Activated CD4-positive, alpha-beta memory T cell treated with anti-CD3 and anti-CD28 coated beads, Interleukin-2, amount 10 ng/mL, durations not matched to agents 7 days and 5 days (primary cell): ENCODE measurements around the gene CYSTM1. TPM values are rescaled to one million over a fixed set of nuclear protein-coding genes. Genes with fewer than 3 reads are reported as not detected.

ENCODE experiments used
- CTCF ChIA-PET: fragments of 350-600 bp; sonication (Branson Sonifier 250); formaldehyde crosslinking; loops from one replicate; lab custom pipeline; 2021; ENCODE audit warnings: antibody characterized with exemption, inconsistent platforms; lab: Charles Lee
- POLR2A ChIA-PET: fragments of 350-600 bp; sonication (Branson Sonifier 250); formaldehyde crosslinking; loops from one replicate; lab custom pipeline; 2021; ENCODE audit warnings: antibody characterized with exemption; lab: Charles Lee
- DNase-seq: peaks from one replicate; pipeline ENCODE4 v3.0.0-alpha.2; 2020
- H3K27ac Mint-ChIP-seq: one replicate; pipeline ENCODE4 v1.8.0; 2021; ENCODE audit warnings: mild to moderate bottlenecking, mixed read lengths
- H3K27me3 Mint-ChIP-seq: one replicate; pipeline ENCODE4 v1.8.0; 2021; ENCODE audit warnings: mixed read lengths
- H3K36me3 Mint-ChIP-seq: one replicate; pipeline ENCODE4 v1.8.0; 2021; ENCODE audit warnings: low read depth, mixed read lengths
- H3K4me1 Mint-ChIP-seq: one replicate; pipeline ENCODE4 v1.8.0; 2021; ENCODE audit warnings: mixed read lengths
- H3K4me3 Mint-ChIP-seq: one replicate; pipeline ENCODE4 v1.8.0; 2021; ENCODE audit warnings: mild to moderate bottlenecking, mixed read lengths
- H3K9me3 Mint-ChIP-seq: one replicate; pipeline ENCODE4 v1.8.0; 2021; ENCODE audit warnings: mixed read lengths
- total RNA-seq, 2 experiments: library from RNA; stranded (reverse); gene quantifications; one replicate each; pipeline ENCODE4 v1.2.3, GENCODE V29; 2021

The CYSTM1 gene
- total RNA-seq, 2 experiments from 2014 or later = 20.1 to 22.3 TPM

- H3K4me3 Mint-ChIP-seq = no peak overlapping the region
- H3K9me3 Mint-ChIP-seq = no peaks in the 10 kb centered on the region
- peaks cover 29% of the 10 kb centered on the region for H3K4me1 Mint-ChIP-seq
- H3K36me3 Mint-ChIP-seq = no peaks in the 10 kb centered on the region
- DNase-seq = no peak
- no peaks in the 10 kb centered on the region for H3K27me3 Mint-ChIP-seq
- ChIA-PET POLR2A (no interaction called here), CTCF (interaction anchor here (0.9 kb wide), 1 partner anchor 18 kb away, joined by 3 read pairs; no protein-coding TSS in a partner anchor)
- H3K27ac Mint-ChIP-seq = no peak overlapping the region
Measured at GRCh38 chr5:140221697-140222223, 46.8 kb downstream of the CYSTM1 start.

- H3K27ac Mint-ChIP-seq = no peak overlapping the region
- no peaks in the 10 kb centered on the region for H3K36me3 Mint-ChIP-seq
- POLR2A ChIA-PET = no interaction called here
- CTCF ChIA-PET = interaction anchor here (0.9 kb wide), 1 partner anchor 17 kb away, joined by 3 read pairs; no protein-coding TSS in a partner anchor
- DNase-seq = no peak
- H3K4me1 Mint-ChIP-seq = peaks cover 29% of the 10 kb centered on the region
- no peaks in the 10 kb centered on the region for H3K9me3 Mint-ChIP-seq
- no peak overlapping the region for H3K4me3 Mint-ChIP-seq
- H3K27me3 Mint-ChIP-seq = no peaks in the 10 kb centered on the region
Measured at GRCh38 chr5:140222416-140222815, 47.4 kb downstream of the CYSTM1 start.

GRCh38 chr5:140223567-140223966 is 48.6 kb downstream of the CYSTM1 start:
- no peaks in the 10 kb centered on the region for H3K36me3 Mint-ChIP-seq
- no peak overlapping the region for H3K4me3 Mint-ChIP-seq
- POLR2A ChIA-PET = no interaction called here
- no peak for DNase-seq
- H3K27ac Mint-ChIP-seq = no peak overlapping the region
- no peaks in the 10 kb centered on the region for H3K9me3 Mint-ChIP-seq
- CTCF ChIA-PET = interaction anchor here (1.2 to 1.9 kb wide), 3 partner anchors 16 to 128 kb away, joined by 4 to 6 read pairs (median 5); no protein-coding TSS in a partner anchor
- no peaks in the 10 kb centered on the region for H3K27me3 Mint-ChIP-seq
- H3K4me1 Mint-ChIP-seq = peaks cover 29% of the 10 kb centered on the region

GRCh38 chr5:140224658-140225057 is 49.7 kb downstream of the CYSTM1 start:
- Mint-ChIP-seq H3K4me3 (no peak overlapping the region), H3K27me3 (no peaks in the 10 kb centered on the region), H3K4me1 (peaks cover 27% of the 10 kb centered on the region), H3K27ac (no peak overlapping the region), H3K36me3 (no peaks in the 10 kb centered on the region), H3K9me3 (no peaks in the 10 kb centered on the region)
- ChIA-PET CTCF (interaction anchor here (1.3 to 1.9 kb wide), 2 partner anchors 15 to 20 kb away, joined by 4 to 6 read pairs; no protein-coding TSS in a partner anchor), POLR2A (no interaction called here)
- no peak for DNase-seq

- no peaks in the 10 kb centered on the region for H3K27me3 Mint-ChIP-seq
- no peaks in the 10 kb centered on the region for H3K36me3 Mint-ChIP-seq
- no peak overlapping the region for H3K4me3 Mint-ChIP-seq
- no peak overlapping the region for H3K27ac Mint-ChIP-seq
- CTCF ChIA-PET = interaction anchor here (1.0 kb wide), 1 partner anchor 18 kb away, joined by 3 read pairs; no protein-coding TSS in a partner anchor
- POLR2A ChIA-PET = no interaction called here
- DNase-seq = no peak
- H3K4me1 Mint-ChIP-seq = peaks cover 19% of the 10 kb centered on the region
- H3K9me3 Mint-ChIP-seq = no peaks in the 10 kb centered on the region
Measured at GRCh38 chr5:140225396-140225795, 50.4 kb downstream of the CYSTM1 start.

GRCh38 chr5:140227046-140227445 is 52.1 kb downstream of the CYSTM1 start:
- no peak overlapping the region for H3K27ac Mint-ChIP-seq
- no peak overlapping the region for H3K4me3 Mint-ChIP-seq
- no peak for DNase-seq
- H3K4me1 Mint-ChIP-seq = peaks cover 4% of the 10 kb centered on the region
- CTCF ChIA-PET = no interaction called here
- H3K36me3 Mint-ChIP-seq = no peaks in the 10 kb centered on the region
- no peaks in the 10 kb centered on the region for H3K9me3 Mint-ChIP-seq
- peaks cover 2% of the 10 kb centered on the region for H3K27me3 Mint-ChIP-seq
- POLR2A ChIA-PET = no interaction called here

GRCh38 chr5:140228364-140228837 is 53.4 kb downstream of the CYSTM1 start:
- Mint-ChIP-seq H3K4me3 (no peak overlapping the region), H3K9me3 (no peaks in the 10 kb centered on the region), H3K27me3 (peaks cover 5% of the 10 kb centered on the region), H3K4me1 (no peaks in the 10 kb centered on the region), H3K27ac (no peak overlapping the region), H3K36me3 (no peaks in the 10 kb centered on the region)
- CTCF ChIA-PET = interaction anchor here (1.0 to 2.1 kb wide), 4 partner anchors 11 to 144 kb away, joined by 3 to 6 read pairs (median 3); partner anchors contain the start of gene HBEGF
- no peak for DNase-seq
- POLR2A ChIA-PET = no interaction called here

GRCh38 chr5:140230373-140230772 is 55.4 kb downstream of the CYSTM1 start:
- Mint-ChIP-seq H3K27ac (no peak overlapping the region), H3K4me1 (no peaks in the 10 kb centered on the region), H3K27me3 (peaks cover 5% of the 10 kb centered on the region), H3K9me3 (no peaks in the 10 kb centered on the region), H3K36me3 (no peaks in the 10 kb centered on the region), H3K4me3 (no peak overlapping the region)
- POLR2A ChIA-PET = no interaction called here
- CTCF ChIA-PET = interaction anchor here (2.1 kb wide), 1 partner anchor 9 kb away, joined by 6 read pairs; no protein-coding TSS in a partner anchor
- DNase-seq = no peak

- Mint-ChIP-seq H3K36me3 (no peaks in the 10 kb centered on the region), H3K4me3 (no peak overlapping the region), H3K27ac (no peak overlapping the region), H3K27me3 (peaks cover 5% of the 10 kb centered on the region), H3K4me1 (no peaks in the 10 kb centered on the region), H3K9me3 (no peaks in the 10 kb centered on the region)
- ChIA-PET CTCF (interaction anchor here (0.6 kb wide), 1 partner anchor 170 kb away, joined by 4 read pairs; no protein-coding TSS in a partner anchor), POLR2A (interaction anchor here (1.0 kb wide), 1 partner anchor 9 kb away, joined by 3 read pairs; no protein-coding TSS in a partner anchor)
- no peak for DNase-seq
Measured at GRCh38 chr5:140232731-140233130, 57.7 kb downstream of the CYSTM1 start.

- Mint-ChIP-seq H3K27ac (no peak overlapping the region), H3K36me3 (no peaks in the 10 kb centered on the region), H3K4me1 (no peaks in the 10 kb centered on the region), H3K9me3 (no peaks in the 10 kb centered on the region), H3K4me3 (no peak overlapping the region), H3K27me3 (peaks cover 5% of the 10 kb centered on the region)
- no peak for DNase-seq
- CTCF ChIA-PET = interaction anchor here (0.7 to 2.4 kb wide), 2 partner anchors 10 to 76 kb away, joined by 3 to 9 read pairs; no protein-coding TSS in a partner anchor
- POLR2A ChIA-PET = no interaction called here
Measured at GRCh38 chr5:140234377-140234989, 59.5 kb downstream of the CYSTM1 start.

GRCh38 chr5:140235791-140236551 is 61.0 kb downstream of the CYSTM1 start:
- H3K36me3 Mint-ChIP-seq = no peaks in the 10 kb centered on the region
- DNase-seq = no peak
- POLR2A ChIA-PET = no interaction called here
- H3K27ac Mint-ChIP-seq = no peak overlapping the region
- H3K4me3 Mint-ChIP-seq = no peak overlapping the region
- CTCF ChIA-PET = interaction anchor here (0.6 to 28.6 kb wide), 7 partner anchors 8 to 235 kb away, joined by 3 to 951 read pairs (median 4); partner anchors contain the start of gene HBEGF
- peaks cover 5% of the 10 kb centered on the region for H3K27me3 Mint-ChIP-seq
- peaks cover 5% of the 10 kb centered on the region for H3K4me1 Mint-ChIP-seq
- no peaks in the 10 kb centered on the region for H3K9me3 Mint-ChIP-seq

- Mint-ChIP-seq H3K36me3 (no peaks in the 10 kb centered on the region), H3K27me3 (peaks cover 3% of the 10 kb centered on the region), H3K4me3 (no peak overlapping the region), H3K4me1 (peaks cover 5% of the 10 kb centered on the region), H3K27ac (no peak overlapping the region), H3K9me3 (no peaks in the 10 kb centered on the region)
- POLR2A ChIA-PET = no interaction called here
- CTCF ChIA-PET = interaction anchor here (0.6 to 28.6 kb wide), 5 partner anchors 31 to 236 kb away, joined by 3 to 951 read pairs (median 3); partner anchors contain the start of gene HBEGF
- no peak for DNase-seq
Measured at GRCh38 chr5:140236891-140237598, 62.1 kb downstream of the CYSTM1 start.
